IMR-90 (cell line): ENCODE data around the gene DOCK4. TPM values are rescaled to one million over a fixed set of nuclear protein-coding genes. Genes with fewer than 3 reads are reported as not detected.

Experiments used
- ATAC-seq: fragments of 200-7000 bp; cut with Tn5 transposase; 2 replicates; pipeline ENCODE4 v1.9.1; 2020; ENCODE audit warnings: low read depth, mild to moderate bottlenecking, moderate library complexity
- BruUV-seq: library from RNA; stranded (reverse); fragments of 400-500 nt; replicated peaks from 2 replicates; lab custom pipeline; 2021; lab: Mats Ljungman, UMichigan
- CTCF ChIA-PET: fragments of 300-600 bp; formaldehyde crosslinking; extraction: SDS; loops from one replicate; lab custom pipeline; 2021; ENCODE audit warnings: antibody characterized with exemption; lab: Yijun Ruan, JAX
- POLR2A ChIA-PET: fragments of 300-600 bp; sonication (Branson Sonifier 250); formaldehyde crosslinking; loops from one replicate; lab custom pipeline; 2022; ENCODE audit warnings: antibody characterized with exemption; ENCODE audit not compliant: unreplicated experiment; lab: Charles Lee
- DNase-seq: peaks from one replicate; pipeline ENCODE4 v3.0.0; 2013
- H2AFZ ChIP-seq: replicated peaks from 2 replicates; pipeline ENCODE3; 2013; ENCODE audit warnings: low read length, mild to moderate bottlenecking; ENCODE audit not compliant: poor library complexity
- H2AK5ac ChIP-seq: 2 replicates; pipeline ENCODE4 v1.6.1; 2013; ENCODE audit warnings: low read depth, low read length, inconsistent platforms
- H2AK9ac ChIP-seq: replicated peaks from 2 replicates; pipeline ENCODE3; 2013; ENCODE audit warnings: mild to moderate bottlenecking, low read depth, low read length, moderate library complexity; ENCODE audit not compliant: poor library complexity
- H2BK120ac ChIP-seq: 2 replicates; pipeline ENCODE4 v1.6.1; 2013; ENCODE audit warnings: low read depth, low read length, inconsistent platforms
- H2BK15ac ChIP-seq: 3 replicates; pipeline ENCODE4 v1.6.1; 2013; ENCODE audit warnings: low read depth, low read length, inconsistent platforms
- H2BK20ac ChIP-seq: 2 replicates; pipeline ENCODE4 v1.6.1; 2013; ENCODE audit warnings: low read depth, mild to moderate bottlenecking, inconsistent platforms, low read length, moderate library complexity
- H2BK5ac ChIP-seq: 2 replicates; pipeline ENCODE4 v1.6.1; 2013; ENCODE audit warnings: mild to moderate bottlenecking, low read depth, low read length, inconsistent platforms; ENCODE audit not compliant: poor library complexity, severe bottlenecking
- H3K14ac ChIP-seq: replicated peaks from 2 replicates; pipeline ENCODE4 v1.6.1; 2013; ENCODE audit warnings: low read depth, low read length, inconsistent platforms
- H3K18ac ChIP-seq: 2 replicates; pipeline ENCODE4 v1.6.1; 2013; ENCODE audit warnings: low read depth, low read length, control low read depth
- H3K23ac ChIP-seq: 2 replicates; pipeline ENCODE4 v1.6.1; 2013; ENCODE audit warnings: low read depth, low read length, inconsistent platforms
- H3K27ac ChIP-seq: 2 replicates; pipeline ENCODE4 v1.5.1; 2013; ENCODE audit warnings: mild to moderate bottlenecking, control low read depth, low read length; ENCODE audit not compliant: insufficient read depth
- H3K27me3 ChIP-seq: 2 replicates; pipeline ENCODE4 v1.6.1; 2013; ENCODE audit warnings: low read length; ENCODE audit not compliant: control insufficient read depth, insufficient read depth
- H3K36me3 ChIP-seq: 2 replicates; pipeline ENCODE4 v1.6.1; 2013; ENCODE audit warnings: low read length, mixed read lengths; ENCODE audit not compliant: control insufficient read depth, insufficient read depth
- H3K4ac ChIP-seq: 2 replicates; pipeline ENCODE4 v1.6.1; 2013; ENCODE audit warnings: low read depth, low read length, inconsistent platforms
- H3K4me1 ChIP-seq: 2 replicates; pipeline ENCODE4 v1.6.1; 2013; ENCODE audit warnings: low read length, mixed read lengths; ENCODE audit not compliant: control insufficient read depth, insufficient read depth
- H3K4me2 ChIP-seq: 2 replicates; pipeline ENCODE4 v1.6.1; 2013; ENCODE audit warnings: low read depth, mild to moderate bottlenecking, control low read depth, low read length, moderate library complexity
- H3K4me3 ChIP-seq: 2 replicates; pipeline ENCODE4 v1.5.1; 2013; ENCODE audit warnings: low read depth, mild to moderate bottlenecking, control low read depth, low read length, moderate library complexity; ENCODE audit not compliant: insufficient read depth
- H3K56ac ChIP-seq: 2 replicates; pipeline ENCODE4 v1.6.1; 2013; ENCODE audit warnings: low read length, inconsistent platforms; ENCODE audit not compliant: insufficient read depth; ENCODE audit errors: extremely low read depth
- H3K79me1 ChIP-seq, 2 experiments: 2 replicates each; pipeline ENCODE4 v1.6.1; 2013; ENCODE audit warnings: low read length in 2 of 2, inconsistent platforms in 1 of 2, low read depth in 1 of 2
- H3K9ac ChIP-seq: 2 replicates; pipeline ENCODE4 v1.6.1; 2013; ENCODE audit warnings: low read depth, low read length, control low read depth
- H3K9me1 ChIP-seq: 2 replicates; pipeline ENCODE4 v1.6.1; 2013; ENCODE audit warnings: low read length, inconsistent platforms; ENCODE audit not compliant: insufficient read depth
- H3K9me3 ChIP-seq: 2 replicates; pipeline ENCODE4 v1.6.1; 2013; ENCODE audit warnings: low read length; ENCODE audit not compliant: control insufficient read depth, insufficient read depth
- H4K20me1 ChIP-seq: 2 replicates; pipeline ENCODE4 v1.6.1; 2013; ENCODE audit warnings: low read length, inconsistent platforms; ENCODE audit not compliant: insufficient read depth
- H4K5ac ChIP-seq: 2 replicates; pipeline ENCODE4 v1.6.1; 2013; ENCODE audit warnings: mild to moderate bottlenecking, low read depth, low read length, control low read depth
- H4K8ac ChIP-seq, 2 experiments: 2 replicates each; pipeline ENCODE4 v1.6.1; 2013; ENCODE audit warnings: low read depth in 2 of 2, low read length in 2 of 2, control low read depth in 1 of 2, inconsistent platforms in 1 of 2
- H4K91ac ChIP-seq: 2 replicates; pipeline ENCODE4 v1.6.1; 2013; ENCODE audit warnings: low read depth, low read length, inconsistent platforms; ENCODE audit not compliant: insufficient read depth
- BHLHE40 ChIP-seq: fragments of 150-350 bp; IDR thresholded peaks from 2 replicates; pipeline ENCODE4 v1.6.1; 2016; ENCODE audit warnings: mild to moderate bottlenecking, low read depth, low read length
- CEBPB ChIP-seq: IDR thresholded peaks from 2 replicates; pipeline ENCODE4 v1.6.1; 2012; ENCODE audit warnings: low read depth, low read length, improper control_type of control experiment
- CHD1 ChIP-seq: IDR thresholded peaks from 2 replicates; pipeline ENCODE4 v1.6.1; 2012; ENCODE audit warnings: low read depth, low read length, improper control_type of control experiment
- MAFK ChIP-seq: IDR thresholded peaks from 2 replicates; pipeline ENCODE4 v1.6.1; 2012; ENCODE audit warnings: low read depth, low read length, improper control_type of control experiment
- MAZ ChIP-seq: IDR thresholded peaks from 2 replicates; pipeline ENCODE4 v1.6.1; 2012; ENCODE audit warnings: low read depth, mild to moderate bottlenecking, low read length, improper control_type of control experiment, moderate library complexity, borderline replicate concordance
- MXI1 ChIP-seq: IDR thresholded peaks from 2 replicates; pipeline ENCODE4 v1.6.1; 2012; ENCODE audit warnings: low read depth, mild to moderate bottlenecking, low read length, moderate library complexity, borderline replicate concordance
- NFE2L2 ChIP-seq: fragments of 150-350 bp; IDR thresholded peaks from 2 replicates; pipeline ENCODE4 v1.6.1; 2016; ENCODE audit warnings: low read depth, mild to moderate bottlenecking, low read length
- POLR2A ChIP-seq: IDR thresholded peaks from 2 replicates; pipeline ENCODE4 v1.6.1; 2012; ENCODE audit warnings: mild to moderate bottlenecking, low read depth, low read length
- RCOR1 ChIP-seq: IDR thresholded peaks from 2 replicates; pipeline ENCODE4 v1.6.1; 2012; ENCODE audit warnings: mild to moderate bottlenecking, low read length, improper control_type of control experiment; ENCODE audit not compliant: insufficient replicate concordance
- RFX5 ChIP-seq: IDR thresholded peaks from 2 replicates; pipeline ENCODE4 v1.8.0; 2012; ENCODE audit warnings: low read depth, mild to moderate bottlenecking, low read length, moderate library complexity
- SMC3 ChIP-seq: fragments of 150-350 bp; IDR thresholded peaks from 2 replicates; pipeline ENCODE4 v1.6.1; 2016; ENCODE audit warnings: low read depth, mild to moderate bottlenecking, antibody characterized with exemption, low read length, moderate library complexity
- WGBS, 2 experiments: methylation state at CpG; one replicate each; pipeline versions ENCODE4 v1.1.5 to v1.1.7; 2013; ENCODE audit warnings: missing lambda C conversion rate in 2 of 2; ENCODE audit not compliant: insufficient read length in 1 of 2; ENCODE audit errors: extremely low coverage in 2 of 2; 5-methylcytosine and 5-hydroxymethylcytosine counted together
- dilution Hi-C: fragments of 300-500 bp; cut with HindIII; formaldehyde crosslinking; loops from one replicate; pipeline ENCODE4 v1.14.3; 2018; ENCODE audit warnings: low sequenced_read_pairs; ENCODE audit not compliant: unreplicated experiment
- in situ Hi-C: fragments of 300-500 bp; cut with MboI; formaldehyde crosslinking; loops from 3 replicates; pipeline ENCODE4 v1.14.3; 2019; ENCODE audit warnings: low sequenced_read_pairs, inconsistent platforms, mixed read lengths
- intact Hi-C: fragments of 100-400 bp; cut with micrococcal nuclease; formaldehyde crosslinking; loops from 2 replicates; pipeline ENCODE4 v1.10.0; 2022
- polyA plus RNA-seq, 3 experiments: library from polyadenylated mRNA; depleted of rRNA; stranded (reverse); fragments of >200 nt; gene quantifications; 2 replicates each; pipeline ENCODE4 v1.2.3, GENCODE V29; 2012; ENCODE audit warnings: low replicate concordance in 1 of 3
- total RNA-seq: library from RNA; depleted of rRNA; stranded (reverse); fragments of >200 nt; gene quantifications from 2 replicates; pipeline ENCODE4 v1.2.3, GENCODE V29; 2012
- TF ChIP-seq, protein P1 (sequence below): conservative IDR thresholded peaks from 2 replicates; pipeline ENCODE4 v1.5.1; 2012; ENCODE audit warnings: mild to moderate bottlenecking, low read depth, low read length, improper control_type of control experiment
- TF ChIP-seq, protein P2 (sequence below): fragments of 150-350 bp; IDR thresholded peaks from 2 replicates; pipeline ENCODE4 v1.6.1; 2017; ENCODE audit warnings: mild to moderate bottlenecking, antibody characterized with exemption, low read length, low read depth

Gene DOCK4
- total and polyA plus RNA-seq, 2 of the 4 experiments (the other 2 are of a cell fraction), result 4.4 to 12.2 TPM

DNA sequence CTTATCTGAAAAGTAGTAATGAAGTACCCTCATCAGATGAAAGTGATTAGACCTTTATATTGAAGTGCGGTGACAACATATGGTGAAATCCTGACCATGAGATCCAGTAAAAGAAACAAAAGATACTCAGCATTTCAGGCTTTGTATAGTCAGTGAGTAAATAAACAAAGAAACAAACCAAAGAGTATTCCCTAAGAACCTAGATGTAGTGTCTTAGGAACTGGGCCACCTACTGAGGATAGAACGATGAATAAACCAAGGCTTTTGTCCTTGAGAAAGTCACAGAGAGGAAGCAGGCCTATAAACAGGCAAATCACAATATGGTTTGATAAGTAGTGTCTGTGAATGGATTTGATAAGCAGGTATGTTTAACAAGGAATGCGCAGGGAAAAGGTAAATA is 46.5 kb upstream of the DOCK4 start:
- no peak overlapping the region for H3K4me2 ChIP-seq
- H2AFZ ChIP-seq, result no peak overlapping the region
- H3K9me1 ChIP-seq, result peaks cover 3% of the 10 kb centered on the region; the same call in 1 of the 2 replicates
- H2AK5ac ChIP-seq, result no peak overlapping the region
- POLR2A ChIA-PET, result no interaction called here
- H4K5ac ChIP-seq, result no peak overlapping the region
- no peak overlapping the region for H3K14ac ChIP-seq
- H2BK120ac ChIP-seq, result no peak overlapping the region
- no peak overlapping the region for H3K4ac ChIP-seq
- ATAC-seq (no peak), DNase-seq (no peak)
- no peaks in the 10 kb centered on the region for H3K27me3 ChIP-seq
- no peak overlapping the region for H2AK9ac ChIP-seq
- peaks cover 14 to 17% of the 10 kb centered on the region in 2 experiments for H3K79me1 ChIP-seq
- in situ Hi-C loops (no loop called here), dilution Hi-C loops (no loop called here), intact Hi-C loops (no loop called here)
- H3K4me3 ChIP-seq, result no peak overlapping the region
- no peaks in the 10 kb centered on the region for H3K9me3 ChIP-seq
- TF ChIP-seq RCOR1 (no peak), MAFK (no peak), CEBPB (no peak), BHLHE40 (no peak), RFX5 (no peak), CHD1 (no peak), NFE2L2 (no peak), MAZ (no peak), MXI1 (no peak), POLR2A (no peak), SMC3 (no peak)
- TF ChIP-seq, protein P1, sequence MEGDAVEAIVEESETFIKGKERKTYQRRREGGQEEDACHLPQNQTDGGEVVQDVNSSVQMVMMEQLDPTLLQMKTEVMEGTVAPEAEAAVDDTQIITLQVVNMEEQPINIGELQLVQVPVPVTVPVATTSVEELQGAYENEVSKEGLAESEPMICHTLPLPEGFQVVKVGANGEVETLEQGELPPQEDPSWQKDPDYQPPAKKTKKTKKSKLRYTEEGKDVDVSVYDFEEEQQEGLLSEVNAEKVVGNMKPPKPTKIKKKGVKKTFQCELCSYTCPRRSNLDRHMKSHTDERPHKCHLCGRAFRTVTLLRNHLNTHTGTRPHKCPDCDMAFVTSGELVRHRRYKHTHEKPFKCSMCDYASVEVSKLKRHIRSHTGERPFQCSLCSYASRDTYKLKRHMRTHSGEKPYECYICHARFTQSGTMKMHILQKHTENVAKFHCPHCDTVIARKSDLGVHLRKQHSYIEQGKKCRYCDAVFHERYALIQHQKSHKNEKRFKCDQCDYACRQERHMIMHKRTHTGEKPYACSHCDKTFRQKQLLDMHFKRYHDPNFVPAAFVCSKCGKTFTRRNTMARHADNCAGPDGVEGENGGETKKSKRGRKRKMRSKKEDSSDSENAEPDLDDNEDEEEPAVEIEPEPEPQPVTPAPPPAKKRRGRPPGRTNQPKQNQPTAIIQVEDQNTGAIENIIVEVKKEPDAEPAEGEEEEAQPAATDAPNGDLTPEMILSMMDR, result no peak
- TF ChIP-seq, protein P2, sequence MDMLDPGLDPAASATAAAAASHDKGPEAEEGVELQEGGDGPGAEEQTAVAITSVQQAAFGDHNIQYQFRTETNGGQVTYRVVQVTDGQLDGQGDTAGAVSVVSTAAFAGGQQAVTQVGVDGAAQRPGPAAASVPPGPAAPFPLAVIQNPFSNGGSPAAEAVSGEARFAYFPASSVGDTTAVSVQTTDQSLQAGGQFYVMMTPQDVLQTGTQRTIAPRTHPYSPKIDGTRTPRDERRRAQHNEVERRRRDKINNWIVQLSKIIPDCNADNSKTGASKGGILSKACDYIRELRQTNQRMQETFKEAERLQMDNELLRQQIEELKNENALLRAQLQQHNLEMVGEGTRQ, result no peak
- H4K20me1 ChIP-seq, result peaks cover 7% of the 10 kb centered on the region; the same call in 1 of the 2 replicates
- H2BK5ac ChIP-seq, result no peak overlapping the region
- no peak overlapping the region for H4K8ac ChIP-seq
- no peak overlapping the region for H2BK15ac ChIP-seq
- no peak overlapping the region for H3K18ac ChIP-seq
- no peak overlapping the region for H3K56ac ChIP-seq
- BruUV-seq, result no TSS peak
- H3K4me1 ChIP-seq, result no peaks in the 10 kb centered on the region
- H3K9ac ChIP-seq, result no peak overlapping the region
- WGBS, 2 experiments, result no CpG with 5 or more reads among the region's 3 CpGs
- no peaks in the 10 kb centered on the region for H3K36me3 ChIP-seq
- no peak overlapping the region for H4K91ac ChIP-seq
- H3K23ac ChIP-seq, result no peak overlapping the region
- CTCF ChIA-PET, result no interaction called here
- H3K27ac ChIP-seq, result no peak overlapping the region
- no peak overlapping the region for H2BK20ac ChIP-seq
